GM12878 (cell line): ENCODE results near the gene SELPLG. TPM values are rescaled to one million over a fixed set of nuclear protein-coding genes. Genes with fewer than 3 reads are reported as not detected.

Source experiments
- ATAC-seq: fragments of 200-7000 bp; cut with Tn5 transposase; 3 replicates; pipeline ENCODE4 v1.9.1; 2020; ENCODE audit warnings: mild to moderate bottlenecking, moderate library complexity
- BruUV-seq: library from RNA; stranded (reverse); fragments of 400-500 nt; replicated peaks from 2 replicates; lab custom pipeline; 2021; lab: Mats Ljungman, UMichigan
- CTCF ChIA-PET: fragments of 300-600 bp; sonication (Branson Sonifier 250); formaldehyde crosslinking; extraction: SDS; loops from one replicate; lab custom pipeline; 2021; ENCODE audit warnings: inconsistent platforms; lab: Yijun Ruan, JAX
- POLR2A ChIA-PET: fragments of 350-600 bp; formaldehyde crosslinking; extraction: SDS; loops from one replicate; lab custom pipeline; 2021; ENCODE audit warnings: inconsistent platforms; lab: Charles Lee
- RAD21 ChIA-PET: fragments of 300-600 bp; sonication (Branson Sonifier 250); formaldehyde crosslinking; loops from one replicate; lab custom pipeline; 2023; ENCODE audit warnings: antibody characterized with exemption; ENCODE audit not compliant: unreplicated experiment; lab: Charles Lee
- SMC1A ChIA-PET: fragments of 300-600 bp; sonication (Branson Sonifier 250); formaldehyde crosslinking; loops from one replicate; lab custom pipeline; 2023; ENCODE audit not compliant: unreplicated experiment, uncharacterized antibody; lab: Charles Lee
- DNase-seq: peaks from one replicate; pipeline ENCODE4 v3.0.0-alpha.2; 2011; ENCODE audit warnings: low read depth, low spot score
- FAIRE-seq: peaks from 3 replicates; lab custom pipeline; 2011; peaks lifted over from hg19 to GRCh38; lab: Jason Lieb, UNC
- H2AFZ ChIP-seq: 2 replicates; pipeline ENCODE4 v1.6.0; 2011; ENCODE audit warnings: low read depth, low read length, control low read depth; ENCODE audit not compliant: control insufficient read depth
- H3K27ac ChIP-seq: 2 replicates; pipeline ENCODE4 v1.5.1; 2011; ENCODE audit warnings: control low read depth; ENCODE audit not compliant: control insufficient read depth, insufficient read depth
- H3K27me3 ChIP-seq, 2 experiments: replicated peaks in 1 of 2; 2 replicates each; pipeline versions ENCODE4 v1.6.0 to v1.6.1; 2011; ENCODE audit warnings: low read length in 1 of 2; ENCODE audit not compliant: control insufficient read depth in 2 of 2, insufficient read depth in 2 of 2
- H3K36me3 ChIP-seq, 2 experiments: 2 replicates each; pipeline ENCODE4 v1.5.1; 2011; ENCODE audit warnings: low read length in 1 of 2; ENCODE audit not compliant: control insufficient read depth in 2 of 2, insufficient read depth in 2 of 2
- H3K4me1 ChIP-seq: 2 replicates; pipeline ENCODE4 v1.6.1; 2011; ENCODE audit warnings: mild to moderate bottlenecking, low read length, moderate library complexity, mixed read lengths; ENCODE audit not compliant: control insufficient read depth, insufficient read depth
- H3K4me2 ChIP-seq: 2 replicates; pipeline ENCODE4 v1.6.0; 2011; ENCODE audit warnings: control low read depth; ENCODE audit not compliant: control insufficient read depth, insufficient read depth
- H3K4me3 ChIP-seq: fragments of 200-600 bp; sonication (generic); 2 replicates; pipeline ENCODE4 v1.5.1; 2016
- H3K79me2 ChIP-seq: 2 replicates; pipeline ENCODE4 v1.6.0; 2011; ENCODE audit warnings: low read length; ENCODE audit not compliant: control insufficient read depth, insufficient read depth
- H3K9ac ChIP-seq: 2 replicates; pipeline ENCODE4 v1.8.0; 2011; ENCODE audit warnings: low read length, control low read depth, mixed read lengths; ENCODE audit not compliant: control insufficient read depth, insufficient read depth
- H3K9me3 ChIP-seq: replicated peaks from 3 replicates; pipeline ENCODE4 v1.5.1; 2011; ENCODE audit warnings: mild to moderate bottlenecking, low read length; ENCODE audit not compliant: control insufficient read depth, insufficient read depth
- H4K20me1 ChIP-seq: 2 replicates; pipeline ENCODE4 v1.6.0; 2011; ENCODE audit not compliant: control insufficient read depth, insufficient read depth
- E2F4 ChIP-seq: IDR thresholded peaks from 2 replicates; pipeline ENCODE4 v1.6.1; 2012; ENCODE audit warnings: low read depth, low read length, improper control_type of control experiment
- EED ChIP-seq: sonication (generic); IDR thresholded peaks from 2 replicates; pipeline ENCODE4 v1.6.1; 2016; ENCODE audit warnings: antibody characterized with exemption, low read depth
- IKZF1 ChIP-seq: fragments of 450-650 bp; conservative IDR thresholded peaks from 2 replicates; pipeline ENCODE4 v1.6.1; 2017; ENCODE audit warnings: antibody characterized with exemption, mild to moderate bottlenecking
- IRF3 ChIP-seq: fragments of 450-650 bp; IDR thresholded peaks from 2 replicates; pipeline ENCODE4 v1.6.1; 2014; ENCODE audit warnings: mild to moderate bottlenecking
- KLF5 ChIP-seq: fragments of 450-650 bp; IDR thresholded peaks from 2 replicates; pipeline ENCODE4 v1.6.1; 2014; ENCODE audit warnings: mild to moderate bottlenecking; ENCODE audit not compliant: partially characterized antibody
- MYC ChIP-seq: IDR thresholded peaks from 2 replicates; pipeline ENCODE4 v1.6.1; 2011; ENCODE audit warnings: mild to moderate bottlenecking, low read length, moderate library complexity, inconsistent platforms; ENCODE audit not compliant: insufficient read depth, insufficient replicate concordance, insufficient read length, severe bottlenecking
- NFXL1 ChIP-seq: fragments of 450-650 bp; IDR thresholded peaks from 2 replicates; pipeline ENCODE4 v1.6.1; 2017; ENCODE audit warnings: antibody characterized with exemption, mild to moderate bottlenecking, borderline replicate concordance
- NRF1 ChIP-seq: conservative IDR thresholded peaks from 2 replicates; pipeline ENCODE4 v1.6.1; 2011; ENCODE audit warnings: mild to moderate bottlenecking, low read depth, low read length, improper control_type of control experiment
- POLR2AphosphoS2 ChIP-seq: IDR thresholded peaks from 2 replicates; pipeline ENCODE4 v1.6.1; 2011; ENCODE audit warnings: low read depth, mild to moderate bottlenecking, low read length, improper control_type of control experiment, moderate library complexity
- POU2F2 ChIP-seq: IDR thresholded peaks from 3 replicates; pipeline ENCODE4 v1.6.1; 2011; ENCODE audit warnings: low read depth, mild to moderate bottlenecking, low read length, borderline replicate concordance
- TAF1 ChIP-seq: IDR thresholded peaks from 2 replicates; pipeline ENCODE4 v1.6.1; 2011; ENCODE audit warnings: mild to moderate bottlenecking, low read depth, low read length, borderline replicate concordance
- TARDBP ChIP-seq: IDR thresholded peaks from 2 replicates; pipeline ENCODE4 v1.6.1; 2016; ENCODE audit warnings: borderline replicate concordance
- WRNIP1 ChIP-seq: IDR thresholded peaks from 2 replicates; pipeline ENCODE4 v1.6.1; 2011; ENCODE audit warnings: low read depth, low read length, improper control_type of control experiment, borderline replicate concordance
- ZNF622 ChIP-seq: fragments of 450-650 bp; IDR thresholded peaks from 2 replicates; pipeline ENCODE4 v1.6.1; 2017; ENCODE audit warnings: mild to moderate bottlenecking, inconsistent platforms
- ZNF687 ChIP-seq: fragments of 450-650 bp; IDR thresholded peaks from 2 replicates; pipeline ENCODE4 v1.6.1; 2017; ENCODE audit warnings: mild to moderate bottlenecking, moderate library complexity
- WGBS: methylation state at CpG from one replicate; pipeline ENCODE4 v1.1.6; 2016; ENCODE audit warnings: low lambda C conversion rate; ENCODE audit not compliant: insufficient replicate concordance, insufficient coverage; ENCODE audit errors: missing lambda C conversion rate; 5-methylcytosine and 5-hydroxymethylcytosine counted together
- in situ Hi-C: fragments of 300-500 bp; cut with MboI; formaldehyde crosslinking; loops from 9 replicates; pipeline ENCODE4 v1.14.3; 2018; ENCODE audit warnings: mixed read lengths
- intact Hi-C: fragments of 100-400 bp; cut with micrococcal nuclease; formaldehyde crosslinking; loops from one replicate; pipeline ENCODE4 v1.14.2; 2022; ENCODE audit not compliant: unreplicated experiment
- polyA plus RNA-seq, 11 experiments: library from polyadenylated mRNA; depleted of rRNA in 4 of 11; unstranded in 6 of 11; stranded (reverse) in 5 of 11; fragments of >200 nt; fragmentation: Nextera tagmentation in 4 of 11; fragmentation: Illumina TruSeq in 1 of 11; extraction: Ambion mirVana in 4 of 11; extraction: Trizol in 1 of 11; gene quantifications; 1 replicate in 1 of 11; 2 replicates in 10 of 11; pipeline versions ENCODE4 v1.2.1 to v1.2.3, GENCODE V29; 2011 to 2016; ENCODE audit warnings: inconsistent platforms in 2 of 11, missing spikeins in 2 of 11, low read depth in 1 of 11
- total RNA-seq, 4 experiments: library from RNA; depleted of rRNA in 3 of 4; stranded (reverse); fragments of >200 nt in 3 of 4; fragmentation: Illumina TruSeq in 1 of 4; extraction: Trizol in 1 of 4; gene quantifications; 2 replicates each; pipeline versions ENCODE4 v1.2.1 to v1.2.3, GENCODE V29; 2013 to 2021

SELPLG gene
- total and polyA plus RNA-seq, 10 of the 15 experiments (the other 5 are each of a cell fraction or from before 2014, with no cell fraction given): 3.2 to 32.3 (median 23.9) TPM

- ChIA-PET RAD21 (interaction anchor here (1.2 to 17.3 kb wide), 5 partner anchors 15 to 181 kb away, joined by 3 to 413 read pairs (median 221); partner anchors contain the start of genes ISCU and SART3), POLR2A (interaction anchor here (0.5 to 10.5 kb wide), 7 partner anchors 22 to 219 kb away, joined by 3 to 199 read pairs (median 11); partner anchors contain the start of gene SSH1), SMC1A (interaction anchor here (0.9 to 16.7 kb wide), 9 partner anchors 8 to 166 kb away, joined by 3 to 397 read pairs (median 5); partner anchors contain the start of genes ISCU and SART3), CTCF (interaction anchor here (1.1 to 17.2 kb wide), 8 partner anchors 8 to 317 kb away, joined by 3 to 244 read pairs (median 4); partner anchors contain the start of gene ISCU)
- Histone ChIP-seq H3K4me1 (peaks cover 80% of the 10 kb centered on the region), H3K9ac (peak overlapping the region; percentile 46), H3K79me2 (peaks cover 14% of the 10 kb centered on the region), H3K9me3 (no peaks in the 10 kb centered on the region), H3K4me3 (peak overlapping the region; percentile 62; the same call in 1 of the 2 replicates), H2AFZ (no peak overlapping the region), H3K36me3 (no peaks in the 10 kb centered on the region; a peak in 1 of 4 replicates), H3K27me3 (no peaks in the 10 kb centered on the region), H4K20me1 (no peaks in the 10 kb centered on the region), H3K4me2 (peak overlapping the region; percentile 82), H3K27ac (peak overlapping the region; percentile 65)
- in situ Hi-C loops (loop anchor here (10.0 kb wide), 1 partner anchor 457 kb away; the partner anchor contains the start of genes ALKBH2 and UNG), intact Hi-C loops (loop anchor here (10.0 kb wide), 2 partner anchors 303 to 457 kb away; partner anchors contain the start of genes ALKBH2, CMKLR1 and UNG)
- ATAC-seq: no peak
- WGBS: 82% methylated on average over 18 of the region's 18 CpGs
- FAIRE-seq: no peak
- DNase-seq: no peak
- no TSS peak for BruUV-seq
- no peak for TF ChIP-seq ZNF622
- TF ChIP-seq ZNF687: peak; percentile 38; the same call in 1 of the 2 replicates
- no peak for TF ChIP-seq NFXL1
- TF ChIP-seq TARDBP: no peak
- TF ChIP-seq TAF1: 0 out of 2 replicates have a peak, but pooled peaks have one; percentile 7
- no peak for TF ChIP-seq NRF1
- no peak for TF ChIP-seq IRF3
- no peak for TF ChIP-seq MYC
- TF ChIP-seq IKZF1: peak; percentile 59; the same call in 1 of the 2 replicates
- peak; percentile 57; the same call in 1 of the 2 replicates for TF ChIP-seq EED
- TF ChIP-seq POLR2AphosphoS2: peak; percentile 75
- TF ChIP-seq KLF5: no peak
- no peak for TF ChIP-seq WRNIP1
- peak; percentile 46; the same call in 2 of the 3 replicates for TF ChIP-seq POU2F2
- no peak for TF ChIP-seq E2F4
These were observed 4.6 kb upstream of the SELPLG start for GRCh38 chr12:108638141-108638827.
